H1 (cell line): ENCODE measurements around the gene NOX5. TPM values are rescaled to one million over a fixed set of nuclear protein-coding genes. Genes with fewer than 3 reads are reported as not detected.
A peak's percentile ranks its signal among the peaks of the same experiment; 100 is the strongest.

ENCODE experiments used
- CTCF ChIA-PET: fragments of 300-600 bp; sonication (Branson Sonifier 250); formaldehyde crosslinking; loops from one replicate; lab custom pipeline; 2021; ENCODE audit not compliant: partially characterized antibody; lab: Charles Lee
- POLR2A ChIA-PET: fragments of 300-600 bp; sonication (Branson Sonifier 250); formaldehyde crosslinking; loops from one replicate; lab custom pipeline; 2021; ENCODE audit warnings: inconsistent platforms; ENCODE audit not compliant: partially characterized antibody; lab: Charles Lee
- DNase-seq, 2 experiments: peaks; one replicate each; pipeline versions ENCODE4 v3.0.0 to v3.0.0-alpha.2; 2010 to 2022; ENCODE audit warnings: low spot score in 2 of 2, low read depth in 1 of 2, mixed read lengths in 1 of 2
- FAIRE-seq: peaks from 2 replicates; lab custom pipeline; 2011; peaks lifted over from hg19 to GRCh38; lab: Jason Lieb, UNC
- H2AFZ ChIP-seq: 2 replicates; pipeline ENCODE4 v1.8.1; 2012; ENCODE audit warnings: low read length, inconsistent platforms
- H2AK5ac ChIP-seq: 2 replicates; pipeline ENCODE4 v1.6.1; 2013; ENCODE audit warnings: low read depth, low read length
- H2BK120ac ChIP-seq: replicated peaks from 2 replicates; pipeline ENCODE3; 2013; ENCODE audit warnings: low read depth, low read length, inconsistent platforms
- H2BK12ac ChIP-seq: 2 replicates; pipeline ENCODE4 v1.6.1; 2013; ENCODE audit warnings: low read depth, low read length
- H2BK15ac ChIP-seq: 2 replicates; pipeline ENCODE4 v1.6.1; 2013; ENCODE audit warnings: low read length
- H2BK20ac ChIP-seq: 2 replicates; pipeline ENCODE4 v1.6.1; 2013; ENCODE audit warnings: low read length
- H2BK5ac ChIP-seq: 2 replicates; pipeline ENCODE4 v1.6.1; 2013; ENCODE audit warnings: low read depth, low read length
- H3K14ac ChIP-seq: 2 replicates; pipeline ENCODE4 v1.6.1; 2013; ENCODE audit warnings: inconsistent platforms; ENCODE audit not compliant: insufficient read length
- H3K18ac ChIP-seq: 2 replicates; pipeline ENCODE4 v1.6.1; 2013; ENCODE audit warnings: low read length; ENCODE audit errors: extremely low read depth
- H3K23ac ChIP-seq: 2 replicates; pipeline ENCODE4 v1.6.1; 2013; ENCODE audit warnings: inconsistent platforms; ENCODE audit not compliant: insufficient read length
- H3K23me2 ChIP-seq: 2 replicates; pipeline ENCODE4 v1.6.1; 2013; ENCODE audit warnings: low read depth, low read length
- H3K27ac ChIP-seq: 2 replicates; pipeline ENCODE4 v1.6.1; 2011; ENCODE audit warnings: low read depth, low read length, inconsistent platforms
- H3K27me3 ChIP-seq, 4 experiments: replicated peaks in 1 of 4; 1 replicate in 1 of 4; 2 replicates in 3 of 4; pipeline versions ENCODE4 v1.6.1 to v1.8.1; 2011 to 2013; ENCODE audit warnings: low read length in 3 of 4, mild to moderate bottlenecking in 3 of 4, inconsistent platforms in 2 of 4, mixed read lengths in 2 of 4, moderate library complexity in 1 of 4; ENCODE audit not compliant: control insufficient read depth in 3 of 4, insufficient read depth in 3 of 4; ENCODE audit errors: extremely low read depth in 1 of 4
- H3K36me3 ChIP-seq, 4 experiments: 2 replicates each; pipeline versions ENCODE4 v1.6.1 to v1.8.1; 2011 to 2013; ENCODE audit warnings: mild to moderate bottlenecking in 4 of 4, low read length in 3 of 4, moderate library complexity in 2 of 4, control low read depth in 1 of 4, inconsistent platforms in 1 of 4; ENCODE audit not compliant: insufficient read depth in 4 of 4, control insufficient read depth in 2 of 4
- H3K4ac ChIP-seq: replicated peaks from 2 replicates; pipeline ENCODE3; 2013; ENCODE audit warnings: low read length, low read depth, mixed read lengths, inconsistent platforms; ENCODE audit not compliant: insufficient read length
- H3K4me1 ChIP-seq, 4 experiments: replicated peaks in 1 of 4; 1 replicate in 1 of 4; 2 replicates in 3 of 4; pipeline versions ENCODE4 v1.6.1 to v1.8.1; 2011 to 2013; ENCODE audit warnings: low read length in 3 of 4, inconsistent platforms in 2 of 4, mixed read lengths in 1 of 4; ENCODE audit not compliant: insufficient read depth in 4 of 4, control insufficient read depth in 3 of 4
- H3K4me2 ChIP-seq, 2 experiments: 2 replicates each; pipeline versions ENCODE4 v1.6.1 to v1.8.1; 2011 to 2013; ENCODE audit warnings: low read depth in 2 of 2, low read length in 2 of 2, control low read depth in 1 of 2, inconsistent platforms in 1 of 2, mild to moderate bottlenecking in 1 of 2; ENCODE audit not compliant: insufficient read depth in 1 of 2
- H3K4me3 ChIP-seq, 4 experiments: fragments of 200-600, 300-600 bp in 1 of 4; sonication (generic), shearing (Covaris generic), sonication (Bioruptor Twin) in 1 of 4; 2 replicates each; pipeline versions ENCODE4 v1.5.1 to v1.8.1; 2011 to 2016; ENCODE audit warnings: low read length in 4 of 4, low read depth in 3 of 4, control low read depth in 2 of 4, inconsistent platforms in 2 of 4, mild to moderate bottlenecking in 2 of 4, mixed read lengths in 1 of 4, moderate library complexity in 1 of 4; ENCODE audit not compliant: insufficient read depth in 2 of 4; ENCODE audit errors: extremely low read depth in 1 of 4
- H3K56ac ChIP-seq: replicated peaks from 2 replicates; pipeline ENCODE3; 2013; ENCODE audit warnings: low read depth, mild to moderate bottlenecking, mixed read lengths, low read length, inconsistent platforms; ENCODE audit not compliant: insufficient read length
- H3K79me1 ChIP-seq: 2 replicates; pipeline ENCODE4 v1.6.1; 2013; ENCODE audit warnings: low read depth, low read length, control low read depth
- H3K79me2 ChIP-seq, 2 experiments: 2 replicates each; pipeline versions ENCODE4 v1.6.1 to v1.8.1; 2012 to 2013; ENCODE audit warnings: low read length in 2 of 2, mild to moderate bottlenecking in 2 of 2, inconsistent platforms in 1 of 2; ENCODE audit not compliant: insufficient read depth in 2 of 2, control insufficient read depth in 1 of 2
- H3K9ac ChIP-seq, 4 experiments: replicated peaks in 1 of 4; 1 replicate in 1 of 4; 2 replicates in 3 of 4; pipeline versions ENCODE4 v1.6.1 to v1.8.1; 2011 to 2013; ENCODE audit warnings: low read depth in 3 of 4, low read length in 3 of 4, control low read depth in 2 of 4, mild to moderate bottlenecking in 2 of 4, moderate library complexity in 2 of 4, inconsistent platforms in 1 of 4; ENCODE audit errors: extremely low read depth in 1 of 4
- H3K9me3 ChIP-seq, 2 experiments: 2 replicates each; pipeline versions ENCODE4 v1.6.1 to v1.8.1; 2012 to 2013; ENCODE audit warnings: mild to moderate bottlenecking in 2 of 2, moderate library complexity in 2 of 2, control low read depth in 1 of 2, inconsistent platforms in 1 of 2, low read depth in 1 of 2, low read length in 1 of 2, mixed read lengths in 1 of 2; ENCODE audit not compliant: insufficient read depth in 2 of 2
- H4K20me1 ChIP-seq, 2 experiments: replicated peaks in 1 of 2; 2 replicates each; pipeline versions ENCODE3 to v1.8.1; 2011 to 2013; ENCODE audit warnings: inconsistent platforms in 2 of 2, low read length in 2 of 2, mild to moderate bottlenecking in 1 of 2; ENCODE audit not compliant: insufficient read depth in 2 of 2, control insufficient read depth in 1 of 2
- H4K5ac ChIP-seq: 2 replicates; pipeline ENCODE4 v1.6.1; 2013; ENCODE audit warnings: low read length, low read depth, mixed read lengths, inconsistent platforms; ENCODE audit not compliant: insufficient read length
- H4K8ac ChIP-seq: 2 replicates; pipeline ENCODE4 v1.8.0; 2013; ENCODE audit warnings: mild to moderate bottlenecking, moderate library complexity, low read length, inconsistent platforms; ENCODE audit not compliant: insufficient read depth; ENCODE audit errors: extremely low read depth
- H4K91ac ChIP-seq: replicated peaks from 2 replicates; pipeline ENCODE3; 2013; ENCODE audit warnings: low read length, mixed read lengths, inconsistent platforms; ENCODE audit not compliant: insufficient read length
- CEBPB ChIP-seq: IDR thresholded peaks from 2 replicates; pipeline ENCODE4 v1.6.1; 2012; ENCODE audit warnings: low read depth, low read length
- CREB1 ChIP-seq: IDR thresholded peaks from 2 replicates; pipeline ENCODE4 v1.6.1; 2012; ENCODE audit warnings: inconsistent platforms
- MAFK ChIP-seq: IDR thresholded peaks from 2 replicates; pipeline ENCODE4 v1.6.1; 2012; ENCODE audit warnings: low read depth, mild to moderate bottlenecking, improper control_type of control experiment, low read length
- POLR2AphosphoS5 ChIP-seq: IDR thresholded peaks from 2 replicates; pipeline ENCODE4 v1.6.1; 2011; ENCODE audit warnings: low read depth, low read length
- polyA plus RNA-seq, 7 experiments: library from polyadenylated mRNA; depleted of rRNA in 3 of 7; stranded (reverse) in 5 of 7; unstranded in 2 of 7; fragments of >200 nt in 5 of 7; fragments of 200-250 nt in 2 of 7; gene quantifications; 1 replicate in 5 of 7; 2 replicates in 1 of 7; 4 replicates in 1 of 7; pipeline versions ENCODE4 v1.2.1 to v1.2.3, GENCODE V29; 2011 to 2013; ENCODE audit warnings: missing spikeins in 2 of 7, mixed read lengths in 2 of 7
- total RNA-seq: library from RNA; stranded (reverse); fragmentation: NEBNext Ultra II Directional; extraction: Animal tissue kit (Norgen Biotek cat#: 25700); gene quantifications from 2 replicates; pipeline ENCODE4 v1.2.1, GENCODE V29; 2021

Gene NOX5
- total and polyA plus RNA-seq, 2 of the 8 experiments (the other 6 are each of a cell fraction or from before 2014, with no cell fraction given): under 0.01 TPM; not detected in 1

GRCh38 chr15:68967948-68968347 lies 46.5 kb upstream of the NOX5 start:
- Histone ChIP-seq H3K4me3 (no peak overlapping the region), H3K56ac (no peak overlapping the region), H3K36me3 (no peaks in the 10 kb centered on the region; a peak in 1 of 8 replicates), H3K9ac (no peak overlapping the region), H2BK120ac (no peak overlapping the region), H3K23ac (no peak overlapping the region), H3K4ac (no peak overlapping the region), H3K9me3 (peaks cover 10 to 18% of the 10 kb centered on the region in 2 experiments), H3K4me1 (no peaks in the 10 kb centered on the region), H3K14ac (no peak overlapping the region), H4K5ac (no peak overlapping the region), H3K23me2 (no peaks in the 10 kb centered on the region), H3K18ac (no peak overlapping the region), H2BK5ac (no peak overlapping the region), H2BK12ac (no peak overlapping the region), H3K27ac (no peak overlapping the region), H4K20me1 (no peaks in the 10 kb centered on the region), H2AK5ac (no peak overlapping the region), H3K27me3 (no peaks in the 10 kb centered on the region), H4K91ac (no peak overlapping the region), H4K8ac (no peak overlapping the region), H3K79me2 (no peaks in the 10 kb centered on the region), H2BK15ac (no peak overlapping the region), H3K79me1 (no peaks in the 10 kb centered on the region), H3K4me2 (no peak overlapping the region), H2BK20ac (no peak overlapping the region), H2AFZ (no peak overlapping the region)
- POLR2A ChIA-PET: no interaction called here
- no peak for DNase-seq
- CTCF ChIA-PET: interaction anchor here (0.7 kb wide), 1 partner anchor 12 kb away, joined by 3 read pairs; no protein-coding TSS in a partner anchor
- FAIRE-seq: no peak
- TF ChIP-seq CREB1 (no peak), POLR2AphosphoS5 (no peak), CEBPB (no peak), MAFK (peak; percentile 56; the same call in 1 of the 2 replicates)
